Adipocyte (in vitro differentiated cells): ENCODE results near the gene EMP3.
"Not testable (repeated sequence)": the region's sequence is repeated elsewhere in the genome, so short reads cannot be mapped to it uniquely, and the experiment has no call there.

Experiments used
- DNase-seq: peaks from one replicate; pipeline ENCODE4 v3.0.0-alpha.2; 2015; ENCODE audit warnings: low read depth
- H3K27me3 ChIP-seq: replicated peaks from 2 replicates; pipeline ENCODE4 v1.7.0; 2013; ENCODE audit warnings: mild to moderate bottlenecking, low read length, moderate library complexity; ENCODE audit not compliant: control insufficient read depth, insufficient read depth
- H3K36me3 ChIP-seq: 2 replicates; pipeline ENCODE4 v1.7.0; 2013; ENCODE audit warnings: low read length, mild to moderate bottlenecking, moderate library complexity; ENCODE audit not compliant: control insufficient read depth, insufficient read depth, severe bottlenecking
- H3K4me1 ChIP-seq: 2 replicates; pipeline ENCODE4 v1.7.0; 2013; ENCODE audit warnings: mild to moderate bottlenecking, low read length, moderate library complexity; ENCODE audit not compliant: control insufficient read depth, insufficient read depth
- H3K4me3 ChIP-seq: 2 replicates; pipeline ENCODE4 v1.7.0; 2013; ENCODE audit warnings: mild to moderate bottlenecking, low read length, moderate library complexity
- H3K9ac ChIP-seq: 2 replicates; pipeline ENCODE4 v1.7.0; 2013; ENCODE audit warnings: mild to moderate bottlenecking, low read length, moderate library complexity
- H3K9me3 ChIP-seq: 2 replicates; pipeline ENCODE4 v1.7.0; 2013; ENCODE audit warnings: mild to moderate bottlenecking, low read length, moderate library complexity; ENCODE audit not compliant: control insufficient read depth

EMP3 gene

GRCh38 chr19:48365602-48366001, 40.2 kb downstream of the EMP3 start:
- no peaks in the 10 kb centered on the region for H3K36me3 ChIP-seq
- H3K4me1 ChIP-seq = peaks cover 4% of the 10 kb centered on the region
- H3K9ac ChIP-seq = no peak overlapping the region

GRCh38 chr19:48367855-48368254, 42.5 kb downstream of the EMP3 start:
- Histone ChIP-seq H3K36me3 (no peaks in the 10 kb centered on the region), H3K27me3 (no peaks in the 10 kb centered on the region), H3K4me1 (peaks cover 4% of the 10 kb centered on the region), H3K4me3 (no peak overlapping the region), H3K9ac (no peak overlapping the region), H3K9me3 (no peaks in the 10 kb centered on the region)
- no peak for DNase-seq

More at GRCh38 chr19:48365602-48366001, 40.2 kb downstream of the EMP3 start:
- H3K27me3 ChIP-seq = no peaks in the 10 kb centered on the region
- no peaks in the 10 kb centered on the region for H3K9me3 ChIP-seq
- DNase-seq = no peak
- H3K4me3 ChIP-seq = no peak overlapping the region

GRCh38 chr19:48368936-48369335, 43.6 kb downstream of the EMP3 start:
- DNase-seq = no peak
- no peaks in the 10 kb centered on the region for H3K36me3 ChIP-seq
- no peaks in the 10 kb centered on the region for H3K27me3 ChIP-seq
- H3K9me3 ChIP-seq = no peaks in the 10 kb centered on the region
- H3K4me1 ChIP-seq = no peaks in the 10 kb centered on the region
- no peak overlapping the region for H3K9ac ChIP-seq
- no peak overlapping the region for H3K4me3 ChIP-seq

GRCh38 chr19:48370955-48371354, 45.6 kb downstream of the EMP3 start:
- DNase-seq = no peak
- H3K4me3 ChIP-seq = no peak overlapping the region
- no peak overlapping the region for H3K9ac ChIP-seq
- H3K36me3 ChIP-seq = no peaks in the 10 kb centered on the region
- H3K4me1 ChIP-seq = no peaks in the 10 kb centered on the region
- no peaks in the 10 kb centered on the region for H3K27me3 ChIP-seq
- no peaks in the 10 kb centered on the region for H3K9me3 ChIP-seq

- Histone ChIP-seq H3K9ac (no peak overlapping the region), H3K27me3 (no peaks in the 10 kb centered on the region), H3K9me3 (no peaks in the 10 kb centered on the region), H3K4me1 (no peaks in the 10 kb centered on the region), H3K4me3 (no peak overlapping the region), H3K36me3 (no peaks in the 10 kb centered on the region)
- DNase-seq = no peak
Measured at GRCh38 chr19:48371367-48371766, 46.0 kb downstream of the EMP3 start.

- H3K36me3 ChIP-seq, DNase-seq, H3K4me3 ChIP-seq, H3K27me3 ChIP-seq, H3K9me3 ChIP-seq, H3K4me1 ChIP-seq, H3K9ac ChIP-seq: not testable (repeated sequence)
Measured at GRCh38 chr19:48371771-48372170, 46.4 kb downstream of the EMP3 start.

- no peak overlapping the region for H3K9ac ChIP-seq
- H3K4me3 ChIP-seq = no peak overlapping the region
- no peak for DNase-seq
- no peaks in the 10 kb centered on the region for H3K36me3 ChIP-seq
- H3K4me1 ChIP-seq = no peaks in the 10 kb centered on the region
- no peaks in the 10 kb centered on the region for H3K9me3 ChIP-seq
- no peaks in the 10 kb centered on the region for H3K27me3 ChIP-seq
Measured at GRCh38 chr19:48372904-48373303, 47.6 kb downstream of the EMP3 start.

- H3K4me1 ChIP-seq = no peaks in the 10 kb centered on the region
- H3K4me3 ChIP-seq = no peak overlapping the region
- no peaks in the 10 kb centered on the region for H3K9me3 ChIP-seq
- no peak for DNase-seq
- no peaks in the 10 kb centered on the region for H3K36me3 ChIP-seq
- no peaks in the 10 kb centered on the region for H3K27me3 ChIP-seq
- H3K9ac ChIP-seq = no peak overlapping the region
Measured at GRCh38 chr19:48373567-48373966, 48.2 kb downstream of the EMP3 start.

- Histone ChIP-seq H3K36me3 (peaks cover 17% of the 10 kb centered on the region), H3K4me1 (peaks cover 2% of the 10 kb centered on the region), H3K9me3 (no peaks in the 10 kb centered on the region), H3K9ac (no peak overlapping the region), H3K4me3 (no peak overlapping the region), H3K27me3 (no peaks in the 10 kb centered on the region)
- DNase-seq = no peak
Measured at GRCh38 chr19:48378194-48378570, 52.8 kb downstream of the EMP3 start.

- Histone ChIP-seq H3K27me3 (no peaks in the 10 kb centered on the region), H3K4me3 (no peak overlapping the region)
- no peak for DNase-seq
Measured at GRCh38 chr19:48379058-48379457, 53.7 kb downstream of the EMP3 start.

More at GRCh38 chr19:48379058-48379457, 53.7 kb downstream of the EMP3 start:
- Histone ChIP-seq H3K9me3 (no peaks in the 10 kb centered on the region), H3K9ac (no peak overlapping the region), H3K36me3 (peaks cover 25% of the 10 kb centered on the region), H3K4me1 (peaks cover 2% of the 10 kb centered on the region)
